HT1080 (cell line): ENCODE data around the gene SH3PXD2A. TPM values are rescaled to one million over a fixed set of nuclear protein-coding genes. Genes with fewer than 3 reads are reported as not detected.
"Not testable (repeated sequence)": the region's sequence is repeated elsewhere in the genome, so short reads cannot be mapped to it uniquely, and the experiment has no call there.

Source experiments
- DNase-seq: peaks from one replicate; pipeline ENCODE4 v3.0.0-alpha.2; 2015; ENCODE audit warnings: low read depth
- total RNA-seq: library from RNA; depleted of rRNA; stranded (reverse); fragments of >200 nt; shearing (Covaris generic); gene quantifications from 2 replicates; pipeline ENCODE4 v1.2.3, GENCODE V29; 2014

The SH3PXD2A gene
- total RNA-seq, 1 experiment from 2014 or later, result 5.8 TPM

DNA sequence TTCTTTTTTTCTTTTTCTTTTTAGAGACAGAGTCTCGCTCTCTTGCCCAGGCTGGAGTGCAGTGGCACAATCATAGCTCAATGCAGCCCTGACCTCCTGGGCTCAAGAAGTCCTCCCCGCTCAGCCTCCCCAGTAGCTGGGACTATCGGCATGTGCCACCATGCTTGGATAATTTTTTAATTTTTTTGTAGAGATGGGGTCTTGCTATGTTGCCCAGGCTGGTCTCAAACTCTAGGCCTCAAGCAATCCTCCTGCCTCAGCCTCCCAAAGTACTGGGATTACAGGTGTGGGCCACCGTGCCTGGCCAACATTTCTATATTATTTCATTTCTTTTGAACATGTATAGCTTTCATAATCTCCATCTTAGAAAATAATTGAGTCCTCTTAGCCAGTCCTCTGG is 42.1 kb downstream of the SH3PXD2A start:
- not testable (repeated sequence) for DNase-seq

DNA sequence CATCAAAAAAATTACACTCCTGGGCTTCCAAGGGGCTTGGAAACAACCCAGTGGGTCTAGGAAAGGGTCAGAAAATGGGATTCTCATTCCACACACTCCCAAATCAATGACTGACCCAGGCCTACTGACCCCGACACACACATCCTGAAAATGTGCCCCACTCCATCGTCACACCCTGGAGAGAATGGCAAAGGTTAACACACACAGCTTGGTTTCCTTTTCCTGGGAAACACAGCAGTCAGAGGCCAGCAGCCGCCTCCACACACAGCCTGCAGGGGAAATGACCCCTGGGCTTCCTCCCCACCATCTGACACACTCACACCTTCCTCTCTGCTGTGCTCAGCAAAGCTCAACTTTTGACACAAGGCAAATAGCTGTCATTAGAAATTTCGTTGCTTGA is 42.9 kb downstream of the SH3PXD2A start:
- DNase-seq, result no peak

DNA sequence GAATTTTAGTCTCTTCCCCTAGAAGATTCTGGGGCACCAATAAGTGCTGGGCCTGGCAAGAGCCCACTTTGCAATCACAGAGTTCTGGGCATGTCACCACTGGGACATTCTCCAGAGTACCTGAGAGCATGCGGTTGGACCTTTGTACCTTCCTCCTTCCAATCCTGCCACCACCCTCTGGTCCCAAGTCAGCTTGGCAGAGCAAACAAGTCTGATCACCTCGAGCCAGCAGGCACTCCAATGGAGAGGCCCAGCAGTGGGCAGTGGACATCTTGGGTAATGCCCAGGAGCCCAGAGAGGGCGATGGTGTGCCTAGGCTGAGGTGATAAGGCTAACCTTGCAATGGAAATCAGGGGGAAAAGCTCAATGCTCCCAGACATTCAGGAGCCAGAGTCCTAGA is 43.4 kb downstream of the SH3PXD2A start:
- no peak for DNase-seq

DNA sequence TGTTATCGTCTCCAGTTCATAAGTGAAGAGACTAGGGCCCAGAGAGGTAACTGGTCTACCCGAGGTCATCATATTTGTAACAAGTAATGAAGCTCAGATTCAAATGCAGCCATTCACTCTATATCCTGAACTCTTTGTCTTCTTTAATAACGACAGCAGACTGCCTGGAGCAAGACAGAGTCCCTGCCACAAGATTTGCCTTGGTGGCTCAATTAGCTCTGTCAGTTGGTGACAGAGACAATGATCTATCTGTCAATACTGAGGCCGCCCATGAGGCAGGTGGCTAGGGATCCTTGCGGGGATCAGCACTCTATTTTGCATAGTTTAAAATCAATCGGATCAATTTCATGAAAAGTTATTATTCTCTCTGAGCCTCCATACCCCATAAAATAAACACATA is 43.9 kb downstream of the SH3PXD2A start:
- no peak for DNase-seq

DNA sequence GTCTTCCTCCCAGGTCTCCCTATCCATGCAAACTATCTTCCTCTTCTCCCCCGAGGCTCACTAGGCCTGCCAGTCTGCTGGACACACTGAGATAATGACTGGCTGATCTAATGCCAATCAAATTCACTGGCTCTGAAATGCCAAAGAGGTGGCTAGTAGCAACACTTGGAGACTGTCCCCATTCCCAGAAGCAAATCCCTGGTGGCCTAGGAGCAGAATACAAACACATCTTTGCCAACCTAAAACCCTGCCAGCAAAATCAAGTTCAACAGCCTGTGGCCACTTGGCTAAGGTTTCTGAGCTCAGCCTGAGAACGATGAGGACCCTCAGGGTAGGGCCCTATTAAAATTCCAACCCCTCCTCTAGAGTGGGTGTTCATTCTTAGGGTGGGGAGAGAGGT is 46.6 kb downstream of the SH3PXD2A start:
- no peak for DNase-seq

DNA sequence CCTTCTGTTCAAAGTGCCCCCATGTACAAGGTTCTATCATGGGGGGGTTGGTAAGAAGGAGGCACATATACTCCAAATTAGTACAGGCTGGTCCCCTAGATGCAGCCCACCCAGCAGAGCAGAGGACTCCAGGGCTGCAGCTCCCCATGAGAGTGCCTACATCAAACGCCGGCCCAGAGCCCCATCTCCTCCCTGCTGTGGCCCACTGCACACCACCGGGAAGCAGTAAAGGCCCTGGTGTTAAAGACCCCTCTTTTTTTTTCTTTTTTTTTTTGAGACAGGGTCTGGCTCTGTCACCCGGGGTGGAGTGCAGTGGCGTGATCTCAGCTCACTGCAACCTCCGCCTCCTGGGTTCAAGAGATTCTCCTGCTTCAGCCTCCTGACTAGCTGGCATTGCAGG is 47.4 kb downstream of the SH3PXD2A start:
- no peak for DNase-seq

DNA sequence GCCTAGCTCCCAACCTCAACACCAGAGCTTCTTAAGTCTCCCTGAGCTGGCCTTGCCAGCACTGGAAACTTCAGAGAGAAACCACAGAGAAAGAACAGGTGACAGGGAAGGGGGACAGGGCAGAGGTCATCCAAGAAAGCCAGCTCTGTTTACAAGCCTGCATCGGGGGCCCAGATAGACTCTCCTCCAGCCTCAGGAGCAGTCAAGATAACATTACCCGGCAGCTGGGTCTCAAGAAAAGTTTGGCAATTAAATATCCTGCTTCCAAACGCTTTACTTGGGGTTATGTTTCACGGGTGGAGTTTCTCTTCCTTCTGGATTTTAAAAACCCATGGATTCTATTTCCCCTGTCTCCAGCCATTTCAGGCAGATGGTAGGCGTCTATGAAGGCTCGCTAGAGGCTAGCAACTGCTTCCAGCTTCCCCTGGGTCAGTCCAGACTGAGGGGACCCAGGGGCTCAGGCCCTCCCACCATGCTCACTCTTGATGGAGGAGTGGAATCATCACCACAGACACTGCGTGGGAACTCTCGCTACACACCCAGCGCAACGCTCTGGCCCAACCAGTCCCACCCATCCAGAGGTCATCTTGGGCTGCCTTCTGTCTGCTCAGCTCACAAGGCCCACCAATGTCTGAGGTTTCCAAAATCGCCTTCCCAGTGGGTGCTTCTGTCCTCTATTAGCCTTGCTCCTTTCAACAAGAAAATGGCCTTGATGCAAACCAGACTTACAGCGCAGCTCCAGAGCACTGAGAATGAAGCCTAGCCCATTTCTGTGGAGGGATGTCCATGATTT is 48.8 kb downstream of the SH3PXD2A start:
- DNase-seq, result no peak

DNA sequence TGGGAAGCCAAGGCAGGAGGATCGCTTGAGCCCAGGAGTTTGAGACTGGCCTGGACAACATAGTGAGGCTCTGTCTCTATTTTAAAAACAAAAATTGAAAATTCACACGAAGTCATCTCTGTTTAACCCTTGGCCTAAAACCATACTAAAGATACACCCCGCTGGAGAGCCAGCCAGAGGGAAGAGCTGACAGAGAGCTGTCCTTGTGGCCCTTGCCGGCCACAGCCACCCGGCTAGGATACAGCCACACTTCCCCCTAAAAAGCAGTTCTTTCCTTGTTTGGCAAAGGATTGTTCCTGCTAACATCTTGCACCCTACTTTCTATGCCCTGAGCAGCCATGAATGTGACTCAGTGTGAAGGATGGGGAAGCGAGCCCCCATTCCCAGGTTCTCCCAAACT is 49.6 kb downstream of the SH3PXD2A start:
- DNase-seq, result no peak

DNA sequence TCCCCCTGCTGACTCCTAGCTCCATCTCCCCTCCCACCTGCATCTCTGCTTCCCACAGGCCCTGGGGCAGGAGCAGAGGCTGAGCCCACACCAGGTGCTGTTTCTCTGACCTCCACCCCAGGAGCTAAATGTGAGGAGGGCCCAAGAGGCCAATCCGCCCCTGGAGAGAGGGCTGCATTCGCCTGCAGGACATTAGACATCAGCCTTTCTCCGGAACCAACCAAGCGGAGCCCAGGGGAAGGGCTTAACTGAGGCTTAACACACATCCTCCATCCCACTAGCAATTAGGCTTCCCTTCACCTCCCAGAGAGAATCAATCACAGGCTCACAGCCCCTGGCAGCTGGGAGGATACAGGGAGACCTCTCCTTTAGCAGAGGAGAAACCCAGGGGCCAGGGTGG is 50.5 kb downstream of the SH3PXD2A start:
- DNase-seq, result no peak

DNA sequence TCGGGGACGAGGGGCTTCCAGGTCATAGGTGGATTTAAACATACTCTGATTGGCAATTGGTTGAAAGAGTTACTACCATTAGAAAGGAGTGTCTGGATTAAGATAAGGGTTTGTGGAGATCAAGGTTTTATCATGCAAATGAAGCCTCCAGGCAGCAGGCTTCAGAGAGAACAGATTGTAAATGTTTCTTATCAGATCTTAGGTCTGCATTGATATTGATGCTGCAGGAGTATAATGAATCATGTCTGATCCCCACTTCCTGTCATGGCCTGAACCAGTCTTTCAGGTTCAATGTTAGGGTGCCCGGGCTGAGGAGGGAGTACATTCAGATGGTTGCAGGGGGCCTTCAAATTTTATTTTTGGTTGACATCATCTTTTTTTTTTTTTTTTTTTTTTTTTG is 51.4 kb downstream of the SH3PXD2A start:
- DNase-seq, result no peak

DNA sequence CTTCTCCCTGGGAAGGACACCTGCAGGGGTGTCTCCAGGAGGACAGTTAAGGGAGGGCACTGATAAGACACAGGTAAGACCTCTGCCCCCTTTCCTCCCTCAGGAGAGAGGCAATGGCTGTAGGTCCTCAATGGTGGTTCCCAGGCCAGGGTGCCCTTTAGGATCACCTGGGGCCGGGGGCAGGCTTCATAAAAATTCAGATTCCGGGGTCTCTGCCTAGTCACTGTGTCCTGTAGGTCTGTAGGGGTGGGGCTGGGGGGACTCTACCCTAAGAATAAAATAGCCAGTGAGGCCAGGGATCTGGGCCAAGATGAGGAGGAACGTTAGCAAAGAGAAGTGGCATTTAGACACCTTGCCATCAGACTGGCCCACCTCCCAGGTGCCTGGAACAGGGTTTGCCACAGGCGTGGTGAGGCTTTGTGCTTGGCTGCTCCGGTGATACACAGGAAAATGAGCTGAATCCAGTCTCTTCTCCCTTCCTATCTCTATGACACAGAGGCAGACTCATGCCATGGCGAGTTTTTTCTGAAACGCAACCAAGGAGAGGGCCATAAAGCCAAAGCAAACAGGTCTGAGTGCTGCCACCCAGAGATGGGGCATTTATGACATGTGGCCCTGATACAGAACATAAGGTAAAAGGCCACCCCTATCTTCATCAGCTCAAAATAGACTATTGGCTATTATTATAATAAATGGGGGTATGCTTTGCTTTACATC is 52.6 kb downstream of the SH3PXD2A start:
- no peak for DNase-seq

DNA sequence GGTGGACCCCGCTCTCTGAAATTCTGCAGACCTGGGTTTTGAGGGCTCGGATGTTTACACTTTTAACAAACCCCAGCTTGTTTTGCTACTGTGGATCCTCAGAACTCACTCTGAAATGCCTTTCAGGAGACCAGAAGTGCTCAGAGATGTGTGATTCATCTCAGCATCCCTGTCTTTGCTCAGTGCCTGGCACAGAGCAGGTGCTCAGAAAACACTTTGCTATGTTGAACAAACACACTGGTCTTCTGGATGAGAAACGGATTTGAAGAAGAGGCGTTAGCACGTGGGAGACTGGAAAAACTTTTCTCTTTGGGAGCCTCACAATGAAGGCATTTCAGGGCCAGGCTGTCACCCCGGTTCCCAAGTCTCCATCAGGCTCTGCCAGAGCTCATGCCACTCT is 53.3 kb downstream of the SH3PXD2A start:
- no peak for DNase-seq

DNA sequence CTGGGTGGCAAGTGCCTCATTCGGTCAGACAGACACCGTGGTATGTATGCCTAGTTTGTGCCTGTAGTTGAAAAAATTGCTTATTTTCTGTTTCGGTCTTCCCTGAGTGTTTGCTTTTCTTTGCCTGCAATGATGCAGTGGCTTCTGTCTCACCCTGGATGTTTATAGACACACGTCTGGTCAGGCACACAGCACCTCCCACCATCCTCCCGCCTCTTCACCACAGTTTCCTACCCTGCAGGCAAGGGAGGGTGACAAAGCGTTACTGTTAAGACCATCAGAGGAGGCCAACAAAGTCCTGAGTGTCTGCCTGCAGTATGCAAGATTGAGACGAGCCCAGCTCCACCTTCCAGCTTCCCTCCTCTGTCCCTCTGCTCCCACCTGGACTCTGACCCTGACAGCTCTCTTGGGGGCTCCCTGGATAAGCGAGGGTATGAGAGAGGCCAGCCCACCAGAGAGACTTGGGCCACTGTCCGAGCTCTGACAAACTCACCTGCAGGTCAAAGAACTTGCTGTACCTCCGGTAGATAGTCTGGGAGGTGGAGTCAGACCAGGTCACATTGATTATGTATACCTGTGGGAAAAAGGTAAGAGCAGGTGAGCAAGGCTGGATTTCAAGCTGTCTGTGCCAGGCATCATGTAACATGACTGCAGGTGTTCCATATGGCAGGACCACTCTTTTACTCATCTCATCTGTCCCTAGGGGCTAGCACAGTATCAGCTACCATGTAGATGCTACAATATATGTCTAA is 54.4 kb downstream of the SH3PXD2A start:
- peak; percentile 46 for DNase-seq

DNA sequence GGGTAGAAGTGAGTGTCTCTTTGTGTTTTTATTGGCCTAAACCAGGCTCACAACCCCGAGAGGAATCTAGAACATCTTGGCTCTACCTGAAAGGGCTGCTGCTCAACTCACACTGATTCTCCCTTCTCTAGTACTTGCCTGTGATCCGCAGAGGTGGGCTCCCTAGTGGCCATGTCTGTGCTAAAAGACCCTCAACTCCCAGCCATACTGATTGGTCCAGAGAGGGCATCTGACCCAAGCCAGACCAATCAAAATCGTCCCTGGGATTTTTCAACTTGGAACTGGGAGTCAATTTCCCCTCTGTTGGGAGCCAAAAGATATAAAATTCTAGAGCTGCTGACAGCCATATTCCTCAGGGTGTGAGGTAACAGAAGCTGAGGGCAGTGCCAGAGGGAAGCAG is 55.3 kb downstream of the SH3PXD2A start:
- no peak for DNase-seq

DNA sequence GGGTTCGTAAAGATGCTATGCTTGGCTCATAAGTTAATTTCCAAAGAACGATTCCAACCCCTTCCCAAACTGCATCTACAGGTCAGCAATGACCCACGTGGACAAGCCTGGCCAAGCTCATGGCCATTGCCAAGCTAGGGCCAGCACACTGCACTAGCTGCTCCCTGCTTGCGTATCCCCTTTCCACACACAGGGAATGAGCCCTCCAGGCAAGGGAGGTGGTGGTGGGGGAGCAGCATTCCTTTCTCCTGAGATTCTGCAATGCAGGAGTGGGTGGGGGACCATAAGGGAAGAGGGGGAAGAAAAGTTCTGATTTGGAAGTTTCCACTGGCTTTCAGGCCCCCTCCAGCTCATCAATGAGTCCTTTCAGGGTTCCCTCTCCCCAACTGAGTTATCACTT is 56.0 kb downstream of the SH3PXD2A start:
- DNase-seq, result no peak

DNA sequence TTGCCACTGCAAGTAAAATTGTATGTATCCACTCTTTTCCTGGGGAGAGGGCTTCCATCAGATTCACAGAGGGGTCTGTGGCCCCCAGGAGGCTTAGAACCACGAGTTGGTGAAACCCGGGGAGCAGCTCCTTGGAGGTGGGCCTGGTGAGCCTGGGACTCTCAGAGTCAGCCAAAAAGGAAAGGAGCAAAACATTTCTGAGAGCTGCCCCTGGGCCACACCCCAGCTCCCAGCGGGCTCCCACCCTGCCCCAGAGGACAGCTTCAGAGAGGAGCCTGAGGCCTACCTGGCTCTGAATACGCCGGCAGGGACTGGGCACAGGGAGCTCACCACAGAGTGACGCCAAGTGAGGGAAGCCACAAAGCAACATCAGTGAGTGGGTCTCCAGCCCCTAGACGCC is 56.9 kb downstream of the SH3PXD2A start:
- no peak for DNase-seq

DNA sequence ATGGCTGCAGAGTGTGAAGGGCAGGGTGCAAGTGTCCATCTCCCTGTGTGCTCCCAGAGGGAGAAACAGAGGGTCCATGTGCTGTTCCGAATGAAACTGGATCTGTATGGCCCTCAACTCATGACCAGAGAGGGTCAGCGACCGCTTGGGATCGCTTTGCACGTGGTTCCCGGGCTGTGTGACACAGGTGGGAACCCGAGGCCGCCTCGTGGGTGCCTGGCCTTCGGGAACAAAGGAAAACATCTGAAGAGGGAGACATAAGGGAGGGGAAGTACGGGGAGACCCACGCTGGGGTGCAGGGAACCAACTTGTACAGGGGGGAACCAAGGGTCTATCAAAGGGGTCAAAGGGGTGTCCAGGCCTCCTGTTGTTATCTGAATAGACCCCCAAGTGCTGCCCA is 57.5 kb downstream of the SH3PXD2A start:
- DNase-seq, result no peak

DNA sequence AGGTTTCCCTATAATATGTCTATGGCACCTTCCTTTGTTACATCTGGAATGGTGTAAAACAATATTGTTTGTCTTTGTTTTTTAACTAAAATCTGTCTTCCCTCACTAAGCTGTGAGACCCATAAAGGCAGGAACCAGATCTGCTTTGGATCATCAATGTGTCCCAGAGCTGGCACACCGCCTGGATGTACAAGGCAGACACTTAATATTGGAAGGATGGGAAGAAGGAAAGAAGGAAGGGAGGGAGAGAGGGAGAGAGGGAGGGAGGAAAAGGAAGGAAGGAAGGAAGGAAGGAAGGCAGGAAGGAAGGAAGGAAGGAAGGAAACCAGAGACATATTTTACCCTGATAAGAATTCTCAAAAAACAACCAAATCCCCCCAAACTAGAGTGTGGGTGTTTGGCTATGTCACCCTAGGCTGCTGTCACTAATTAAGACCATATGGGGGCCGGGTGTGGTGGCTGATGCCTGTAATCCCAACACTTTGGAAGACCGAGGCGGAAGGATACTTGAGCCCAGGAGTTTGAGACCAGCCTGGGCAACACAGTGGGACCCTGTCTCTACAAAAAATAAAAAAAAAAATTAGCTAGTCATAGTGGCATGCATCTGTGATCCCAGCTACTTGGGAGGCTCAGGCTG is 59.6 kb downstream of the SH3PXD2A start:
- DNase-seq, result no peak

DNA sequence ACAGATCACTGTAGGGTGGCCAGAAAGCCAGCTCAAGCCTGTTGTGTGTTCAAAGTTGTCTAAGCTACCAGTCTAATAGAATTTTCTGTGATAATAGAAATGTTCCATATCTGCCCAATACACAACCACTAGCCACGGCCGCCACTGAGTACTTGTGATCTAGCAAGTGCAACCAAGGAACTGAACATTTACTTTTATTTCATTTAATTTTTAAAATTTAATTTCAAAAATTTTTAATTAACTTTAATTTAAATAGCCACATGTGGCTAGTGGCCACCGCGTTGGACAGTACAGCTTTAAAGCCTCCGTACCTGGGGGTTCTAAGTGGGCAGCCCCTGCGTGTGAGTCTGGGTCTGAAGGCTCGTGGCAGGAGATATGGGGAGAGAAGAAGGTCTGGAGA is 60.4 kb downstream of the SH3PXD2A start:
- DNase-seq, result no peak

DNA sequence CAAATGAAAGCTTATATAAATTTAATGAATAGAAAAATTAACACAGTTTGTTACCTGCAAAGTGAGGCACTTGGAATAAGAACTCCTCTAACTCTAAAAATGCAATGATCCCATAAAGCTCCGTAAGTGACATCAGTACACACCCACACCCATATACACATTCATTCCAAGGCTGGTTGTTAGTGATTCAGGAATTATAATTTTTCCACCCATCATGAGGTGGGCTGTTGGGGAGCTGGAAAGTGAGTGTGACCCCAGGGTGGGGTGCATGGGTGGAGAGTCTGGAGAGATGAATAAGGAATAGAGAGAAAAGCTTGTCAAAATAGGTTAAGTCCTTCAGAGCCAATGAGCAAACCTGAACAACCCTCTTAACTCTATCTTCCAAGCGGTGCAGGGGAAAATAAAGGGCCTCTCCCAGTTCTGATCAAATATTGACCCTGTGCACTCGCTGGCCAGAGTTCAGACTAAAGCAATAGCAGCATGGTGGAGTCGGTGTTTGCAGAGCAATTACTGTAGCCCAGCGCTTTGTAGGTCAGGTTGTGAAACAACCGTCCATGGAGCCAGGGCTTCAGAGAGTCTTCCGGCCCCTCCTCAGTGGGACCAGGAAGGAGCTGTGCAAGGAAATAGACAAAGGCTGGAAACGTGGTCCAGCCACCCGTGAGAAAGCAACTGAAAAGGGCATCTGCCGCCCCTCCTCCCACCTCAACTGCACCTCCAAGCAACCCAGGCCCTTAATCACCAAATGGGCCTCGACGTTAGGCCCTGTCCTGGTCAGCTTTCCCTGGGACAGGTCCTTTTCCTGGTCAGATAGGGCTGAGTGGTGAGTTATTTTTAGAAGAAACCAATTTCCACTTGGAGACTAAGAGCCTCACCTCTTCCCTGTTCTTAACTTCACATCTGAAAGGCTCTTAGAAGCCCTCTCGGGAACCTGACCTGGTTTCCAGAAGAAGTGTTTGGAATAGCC is 61.2 kb downstream of the SH3PXD2A start:
- no peak for DNase-seq

DNA sequence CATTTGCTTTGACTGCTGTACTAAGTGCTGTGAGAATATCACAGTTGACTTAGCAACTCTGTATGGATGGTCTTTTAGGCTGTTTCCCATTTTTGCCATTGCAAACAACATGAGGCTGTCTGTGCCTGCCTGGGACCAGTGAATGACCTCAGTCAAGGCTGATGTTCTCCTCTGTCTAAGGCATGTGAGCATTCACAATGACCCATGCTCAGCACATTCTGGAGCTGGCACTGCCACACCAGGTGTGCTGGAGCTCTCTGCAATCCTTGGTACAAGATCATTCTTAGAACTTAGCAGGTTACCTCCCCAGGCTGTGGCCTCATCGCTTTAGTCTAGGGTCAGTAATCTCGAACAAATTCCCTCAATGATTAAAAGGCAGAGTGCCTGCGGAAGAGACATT is 61.9 kb downstream of the SH3PXD2A start:
- DNase-seq, result no peak
